ENCODE data around the gene SYT10.
"Not testable (repeated sequence)": the region's sequence is repeated elsewhere in the genome, so short reads cannot be mapped to it uniquely, and the experiment has no call there.

Gene SYT10, protein sequence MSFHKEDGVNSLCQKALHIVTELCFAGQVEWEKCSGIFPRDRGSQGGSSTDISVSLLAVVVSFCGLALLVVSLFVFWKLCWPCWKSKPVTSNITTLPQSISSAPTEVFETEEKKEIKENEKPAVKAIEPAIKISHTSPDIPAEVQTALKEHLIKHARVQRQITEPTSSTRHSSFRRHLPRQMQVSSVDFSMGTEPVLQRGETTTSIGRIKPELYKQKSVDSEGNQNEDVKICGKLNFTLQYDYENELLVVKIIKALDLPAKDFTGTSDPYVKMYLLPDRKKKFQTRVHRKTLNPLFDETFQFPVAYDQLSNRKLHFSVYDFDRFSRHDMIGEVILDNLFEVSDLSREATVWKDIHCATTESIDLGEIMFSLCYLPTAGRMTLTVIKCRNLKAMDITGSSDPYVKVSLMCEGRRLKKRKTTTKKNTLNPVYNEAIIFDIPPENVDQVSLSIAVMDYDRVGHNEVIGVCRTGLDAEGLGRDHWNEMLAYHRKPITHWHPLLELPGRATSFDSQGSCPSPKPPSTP
- 0 to 2.2 (median 0) reads per million in 17 experiments for total RNA-seq

DNA sequence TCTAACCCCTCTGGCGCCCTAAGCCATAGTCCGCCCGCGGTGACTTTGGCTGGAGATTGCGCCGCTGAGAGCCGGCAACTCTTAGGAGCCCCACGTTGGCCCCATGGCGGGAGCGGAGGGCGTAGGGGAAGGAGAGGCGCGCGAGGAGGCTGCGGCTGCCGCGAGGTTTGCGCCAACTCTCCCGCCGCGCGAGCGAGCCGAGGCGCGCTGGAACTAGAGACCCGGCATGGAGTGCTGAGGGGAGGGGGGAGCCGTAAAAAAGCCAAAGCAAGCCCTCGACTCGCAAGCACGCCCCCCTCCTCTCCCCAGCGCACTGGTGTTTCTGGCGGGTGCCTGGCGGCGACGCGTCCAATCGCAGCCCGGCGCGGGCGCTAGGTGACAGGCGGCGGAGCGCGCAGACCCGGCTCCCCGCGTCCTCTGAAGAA is at the start of gene SYT10:
TSS of gene SYT10 (minus strand) at position 233 of the 425 bp plus-strand sequence. CDS start 297 bp downstream, outside the sequence.
- DNase-seq, result peak in 1 of 4 experiments; percentile 8

- DNase-seq, result no peak
Observed at GRCh38 chr12:33488036-33488435, 48.4 kb upstream of the SYT10 start.

GRCh38 chr12:33486058-33486457 is 46.4 kb upstream of the SYT10 start:
- no peak for DNase-seq

GRCh38 chr12:33484161-33484560 is 44.5 kb upstream of the SYT10 start:
- no peak for DNase-seq

DNA sequence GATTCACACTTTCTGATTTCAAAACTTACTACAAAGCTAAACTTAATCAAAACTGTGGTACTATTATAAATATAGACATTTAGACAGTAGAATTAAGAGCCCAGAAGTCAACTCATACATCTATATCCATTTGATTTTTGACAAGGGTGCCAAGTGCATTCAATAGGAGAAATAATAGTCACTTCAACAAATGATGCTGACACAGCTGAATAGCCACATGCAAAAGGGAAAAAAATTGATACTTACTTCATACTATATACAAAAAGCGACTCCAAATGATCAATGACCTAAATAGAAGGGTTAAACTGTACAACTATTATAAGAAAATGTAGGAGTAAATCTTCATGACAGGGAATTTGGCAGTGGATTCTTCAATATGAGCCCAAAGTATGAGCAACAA is 40.7 kb upstream of the SYT10 start:
- no peak for DNase-seq

- DNase-seq, result no peak
Observed at GRCh38 chr12:33476058-33476457, 36.4 kb upstream of the SYT10 start.

- DNase-seq, result no peak
Observed at GRCh38 chr12:33472299-33472698, 32.7 kb upstream of the SYT10 start.

- no peak for DNase-seq
Observed at GRCh38 chr12:33455096-33455495, 15.5 kb upstream of the SYT10 start.

- DNase-seq, result no peak
Observed at GRCh38 chr12:33450480-33450879, 10.9 kb upstream of the SYT10 start.

GRCh38 chr12:33440477-33440876 is 858 bp upstream of the SYT10 start:
- no peak for DNase-seq

- DNase-seq, result peak in 1 of 4 experiments; percentile 2
Observed at GRCh38 chr12:33438851-33439586, 600 bp downstream of the SYT10 start.

- no peak for DNase-seq
Observed at GRCh38 chr12:33438025-33438772, 1.4 kb downstream of the SYT10 start.

GRCh38 chr12:33437598-33437997 is 2.0 kb downstream of the SYT10 start:
- DNase-seq, result no peak

DNA sequence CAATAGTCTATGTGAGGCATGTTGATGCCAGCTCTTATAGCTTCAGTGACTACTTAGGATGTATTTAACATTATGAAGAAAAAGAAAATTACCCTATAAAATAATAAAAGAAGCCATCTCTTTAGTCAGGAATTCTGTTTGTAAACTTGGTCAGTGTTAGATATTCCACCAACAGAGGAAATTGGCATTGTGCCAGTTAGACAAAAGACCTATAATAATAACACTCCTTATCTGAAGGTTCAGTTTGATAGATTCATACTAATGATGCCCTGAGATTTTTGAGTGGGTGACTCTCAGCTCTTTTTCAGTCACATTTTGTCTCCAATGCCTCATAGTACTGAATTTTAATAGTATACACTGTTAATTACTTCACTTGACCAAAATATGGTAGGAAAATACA is 6.6 kb downstream of the SYT10 start:
- DNase-seq, result no peak

DNA sequence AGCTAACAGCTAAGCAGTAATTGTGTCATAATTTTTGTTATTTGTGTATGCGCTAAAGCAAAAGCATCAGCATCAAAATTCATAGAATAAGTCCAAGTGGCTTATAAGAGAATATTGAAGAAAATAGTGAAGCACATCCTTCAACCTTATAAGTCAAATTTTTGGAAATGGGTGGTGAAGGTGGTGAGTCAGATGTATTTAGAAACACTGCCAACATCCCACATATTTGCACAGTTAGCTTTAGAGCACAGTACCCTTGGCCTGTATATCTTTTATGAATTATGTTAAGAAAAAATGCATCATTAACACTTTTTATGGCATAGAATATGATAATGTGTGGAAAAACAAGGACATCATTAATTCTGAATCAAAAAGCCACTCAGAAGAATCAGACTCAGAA is 8.0 kb downstream of the SYT10 start:
- no peak for DNase-seq

DNA sequence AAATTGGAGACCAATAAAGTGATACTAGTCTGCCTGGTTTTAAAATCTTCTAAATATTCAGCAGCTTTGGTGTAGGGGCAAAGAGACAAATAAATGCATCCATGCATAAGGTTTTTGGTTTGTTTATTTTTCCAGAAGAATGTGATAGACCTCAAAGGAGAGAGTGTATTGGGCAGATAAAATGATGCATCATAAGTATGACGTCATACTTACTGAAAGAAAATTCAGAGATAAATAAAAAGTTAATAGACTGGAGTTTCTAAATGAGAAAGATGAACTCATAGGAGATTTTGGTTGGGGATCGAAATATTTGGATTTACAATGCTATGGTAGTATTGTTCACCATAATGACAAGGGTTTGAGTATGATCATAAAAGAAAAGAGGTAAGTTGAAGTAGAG is 10.2 kb downstream of the SYT10 start:
- no peak for DNase-seq

GRCh38 chr12:33427071-33427470 is 12.5 kb downstream of the SYT10 start:
- DNase-seq, result peak in 3 of 4 experiments; percentile 4 to 26 (median 20)

DNA sequence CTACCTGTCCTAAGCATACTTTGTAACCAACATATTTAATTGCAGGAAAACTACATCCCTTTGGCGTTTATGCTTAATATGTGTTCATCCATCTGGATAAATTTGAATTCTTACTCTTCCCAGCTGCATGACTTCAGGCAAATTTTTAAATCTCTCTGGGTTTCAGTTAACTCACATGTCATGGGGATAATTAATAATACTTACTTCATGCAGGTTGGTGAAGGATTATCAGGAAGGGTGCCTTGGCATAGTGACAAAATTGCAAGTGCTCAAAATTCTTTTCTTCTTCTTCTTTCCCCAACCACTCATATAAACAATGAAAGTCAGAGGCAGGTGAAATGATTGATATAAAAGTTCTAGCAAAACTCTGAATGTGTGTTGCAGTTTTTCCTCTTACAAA is 15.9 kb downstream of the SYT10 start:
- no peak for DNase-seq

DNA sequence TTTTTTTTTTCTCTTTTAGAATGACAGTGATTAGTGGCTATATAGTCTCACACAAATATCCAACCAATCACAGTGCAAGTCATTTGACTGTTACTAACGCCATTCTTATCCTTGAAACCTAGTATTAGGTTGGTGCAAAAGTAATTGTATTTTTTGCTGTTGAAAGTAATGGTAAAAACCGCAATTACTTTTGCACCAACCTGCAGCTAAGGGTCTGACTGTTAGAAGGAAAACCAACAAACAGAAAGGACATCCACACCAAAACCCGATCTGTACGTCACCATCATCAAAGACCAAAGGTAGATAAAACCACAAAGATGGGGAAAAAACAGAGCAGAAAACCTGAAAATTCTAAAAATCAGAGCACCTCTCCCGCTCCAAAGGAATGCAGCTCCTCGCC is 27.2 kb downstream of the SYT10 start:
- not testable (repeated sequence) for DNase-seq

DNA sequence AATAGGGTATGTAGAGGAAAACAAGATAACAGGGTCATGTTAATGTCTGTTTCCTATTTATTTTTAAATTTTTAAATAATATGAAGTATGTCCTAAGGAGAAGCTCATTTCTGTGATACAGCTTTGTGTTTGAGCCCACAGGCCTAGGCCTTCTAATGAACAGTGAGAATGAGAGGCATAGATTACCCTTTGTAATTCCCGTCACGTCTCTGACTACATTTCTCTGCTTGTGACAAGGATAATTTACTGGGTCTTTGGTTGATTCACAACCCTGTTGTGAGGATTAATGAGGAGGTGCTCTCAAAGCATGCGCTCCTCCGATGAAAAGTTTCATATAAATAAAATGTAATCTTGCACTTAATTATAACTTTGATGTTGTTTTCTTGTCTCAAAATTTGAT is 56.1 kb downstream of the SYT10 start:
- DNase-seq, result no peak

DNA sequence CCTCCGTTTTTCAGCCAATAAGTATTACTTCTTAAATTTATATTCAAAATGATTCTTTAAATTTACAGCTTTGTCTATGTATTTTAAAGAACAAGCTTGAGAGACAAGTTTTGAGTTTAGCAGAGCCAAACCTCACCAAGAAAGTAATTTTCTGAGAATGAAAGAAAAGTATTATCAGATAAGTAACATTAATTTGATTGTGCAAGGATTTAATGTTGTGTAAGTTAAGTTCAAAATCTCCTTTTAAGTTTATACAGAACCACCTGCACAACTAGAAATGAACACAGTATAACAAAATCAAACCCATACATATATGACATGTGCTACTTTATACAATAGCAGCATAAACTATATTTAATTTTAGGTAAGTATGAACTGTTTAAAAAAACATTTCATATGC is 63.5 kb downstream of the SYT10 start:
- no peak for DNase-seq

DNA sequence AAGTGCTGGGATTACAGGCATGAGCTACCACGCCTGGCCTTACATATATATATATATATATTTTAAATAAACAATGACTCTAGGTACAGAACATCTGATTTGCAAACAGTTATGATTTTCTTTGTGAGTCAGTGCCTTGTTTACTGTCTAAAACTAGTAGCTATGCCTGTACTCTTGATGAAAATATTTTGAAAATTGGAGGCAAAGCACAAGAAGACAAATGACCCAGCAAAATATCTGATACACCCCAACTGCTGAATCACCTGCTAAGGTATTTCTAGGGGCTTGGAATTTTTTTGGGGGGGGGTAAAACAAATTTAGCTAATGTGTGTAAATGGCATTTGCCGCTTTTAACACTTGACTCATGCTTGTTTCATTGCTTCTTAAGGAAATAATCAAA is 69.3 kb downstream of the SYT10 start:
- no peak for DNase-seq

DNA sequence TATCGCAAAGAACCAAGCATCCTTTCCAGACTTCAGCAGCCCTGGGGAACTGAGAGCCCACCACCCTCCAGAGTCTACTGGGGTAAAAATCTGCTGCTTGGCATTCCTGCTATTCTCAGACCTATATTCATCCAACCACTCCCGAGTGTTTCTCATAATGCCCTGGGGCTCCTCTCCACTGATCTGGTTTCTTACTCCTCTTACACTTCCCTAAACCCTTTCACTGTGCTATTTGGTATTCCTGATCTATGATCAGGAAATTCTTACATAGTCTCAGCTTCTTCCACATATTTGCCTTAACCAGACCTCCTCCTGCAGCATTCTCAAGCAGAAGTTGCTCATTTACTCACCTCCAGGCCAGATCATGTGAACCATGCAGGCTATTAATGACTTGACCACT is 82.4 kb downstream of the SYT10 start:
- DNase-seq, result no peak

Measured in suppressor macrophage (primary cell).